IMR-90 (cell line): ENCODE measurements around the gene TJP1. TPM values are rescaled to one million over a fixed set of nuclear protein-coding genes. Genes with fewer than 3 reads are reported as not detected.

Source experiments
- ATAC-seq: fragments of 200-7000 bp; cut with Tn5 transposase; 2 replicates; pipeline ENCODE4 v1.9.1; 2020; ENCODE audit warnings: low read depth, mild to moderate bottlenecking, moderate library complexity
- BruUV-seq: library from RNA; stranded (reverse); fragments of 400-500 nt; replicated peaks from 2 replicates; lab custom pipeline; 2021; lab: Mats Ljungman, UMichigan
- CTCF ChIA-PET: fragments of 300-600 bp; formaldehyde crosslinking; extraction: SDS; loops from one replicate; lab custom pipeline; 2021; ENCODE audit warnings: antibody characterized with exemption; lab: Yijun Ruan, JAX
- POLR2A ChIA-PET: fragments of 300-600 bp; sonication (Branson Sonifier 250); formaldehyde crosslinking; loops from one replicate; lab custom pipeline; 2022; ENCODE audit warnings: antibody characterized with exemption; ENCODE audit not compliant: unreplicated experiment; lab: Charles Lee
- DNase-seq: peaks from one replicate; pipeline ENCODE4 v3.0.0; 2013
- H2AFZ ChIP-seq: replicated peaks from 2 replicates; pipeline ENCODE3; 2013; ENCODE audit warnings: low read length, mild to moderate bottlenecking; ENCODE audit not compliant: poor library complexity
- H2AK5ac ChIP-seq: 2 replicates; pipeline ENCODE4 v1.6.1; 2013; ENCODE audit warnings: low read depth, low read length, inconsistent platforms
- H2AK9ac ChIP-seq: replicated peaks from 2 replicates; pipeline ENCODE3; 2013; ENCODE audit warnings: mild to moderate bottlenecking, low read depth, low read length, moderate library complexity; ENCODE audit not compliant: poor library complexity
- H2BK120ac ChIP-seq: 2 replicates; pipeline ENCODE4 v1.6.1; 2013; ENCODE audit warnings: low read depth, low read length, inconsistent platforms
- H2BK15ac ChIP-seq: 3 replicates; pipeline ENCODE4 v1.6.1; 2013; ENCODE audit warnings: low read depth, low read length, inconsistent platforms
- H2BK20ac ChIP-seq: 2 replicates; pipeline ENCODE4 v1.6.1; 2013; ENCODE audit warnings: low read depth, mild to moderate bottlenecking, inconsistent platforms, low read length, moderate library complexity
- H2BK5ac ChIP-seq: 2 replicates; pipeline ENCODE4 v1.6.1; 2013; ENCODE audit warnings: mild to moderate bottlenecking, low read depth, low read length, inconsistent platforms; ENCODE audit not compliant: poor library complexity, severe bottlenecking
- H3K14ac ChIP-seq: replicated peaks from 2 replicates; pipeline ENCODE4 v1.6.1; 2013; ENCODE audit warnings: low read depth, low read length, inconsistent platforms
- H3K18ac ChIP-seq: 2 replicates; pipeline ENCODE4 v1.6.1; 2013; ENCODE audit warnings: low read depth, low read length, control low read depth
- H3K23ac ChIP-seq: 2 replicates; pipeline ENCODE4 v1.6.1; 2013; ENCODE audit warnings: low read depth, low read length, inconsistent platforms
- H3K27ac ChIP-seq: 2 replicates; pipeline ENCODE4 v1.5.1; 2013; ENCODE audit warnings: mild to moderate bottlenecking, control low read depth, low read length; ENCODE audit not compliant: insufficient read depth
- H3K27me3 ChIP-seq: 2 replicates; pipeline ENCODE4 v1.6.1; 2013; ENCODE audit warnings: low read length; ENCODE audit not compliant: control insufficient read depth, insufficient read depth
- H3K36me3 ChIP-seq: 2 replicates; pipeline ENCODE4 v1.6.1; 2013; ENCODE audit warnings: low read length, mixed read lengths; ENCODE audit not compliant: control insufficient read depth, insufficient read depth
- H3K4ac ChIP-seq: 2 replicates; pipeline ENCODE4 v1.6.1; 2013; ENCODE audit warnings: low read depth, low read length, inconsistent platforms
- H3K4me1 ChIP-seq: 2 replicates; pipeline ENCODE4 v1.6.1; 2013; ENCODE audit warnings: low read length, mixed read lengths; ENCODE audit not compliant: control insufficient read depth, insufficient read depth
- H3K4me2 ChIP-seq: 2 replicates; pipeline ENCODE4 v1.6.1; 2013; ENCODE audit warnings: low read depth, mild to moderate bottlenecking, control low read depth, low read length, moderate library complexity
- H3K4me3 ChIP-seq: 2 replicates; pipeline ENCODE4 v1.5.1; 2013; ENCODE audit warnings: low read depth, mild to moderate bottlenecking, control low read depth, low read length, moderate library complexity; ENCODE audit not compliant: insufficient read depth
- H3K56ac ChIP-seq: 2 replicates; pipeline ENCODE4 v1.6.1; 2013; ENCODE audit warnings: low read length, inconsistent platforms; ENCODE audit not compliant: insufficient read depth; ENCODE audit errors: extremely low read depth
- H3K79me1 ChIP-seq, 2 experiments: 2 replicates each; pipeline ENCODE4 v1.6.1; 2013; ENCODE audit warnings: low read length in 2 of 2, inconsistent platforms in 1 of 2, low read depth in 1 of 2
- H3K9ac ChIP-seq: 2 replicates; pipeline ENCODE4 v1.6.1; 2013; ENCODE audit warnings: low read depth, low read length, control low read depth
- H3K9me1 ChIP-seq: 2 replicates; pipeline ENCODE4 v1.6.1; 2013; ENCODE audit warnings: low read length, inconsistent platforms; ENCODE audit not compliant: insufficient read depth
- H3K9me3 ChIP-seq: 2 replicates; pipeline ENCODE4 v1.6.1; 2013; ENCODE audit warnings: low read length; ENCODE audit not compliant: control insufficient read depth, insufficient read depth
- H4K20me1 ChIP-seq: 2 replicates; pipeline ENCODE4 v1.6.1; 2013; ENCODE audit warnings: low read length, inconsistent platforms; ENCODE audit not compliant: insufficient read depth
- H4K5ac ChIP-seq: 2 replicates; pipeline ENCODE4 v1.6.1; 2013; ENCODE audit warnings: mild to moderate bottlenecking, low read depth, low read length, control low read depth
- H4K8ac ChIP-seq, 2 experiments: 2 replicates each; pipeline ENCODE4 v1.6.1; 2013; ENCODE audit warnings: low read depth in 2 of 2, low read length in 2 of 2, control low read depth in 1 of 2, inconsistent platforms in 1 of 2
- H4K91ac ChIP-seq: 2 replicates; pipeline ENCODE4 v1.6.1; 2013; ENCODE audit warnings: low read depth, low read length, inconsistent platforms; ENCODE audit not compliant: insufficient read depth
- CEBPB ChIP-seq: IDR thresholded peaks from 2 replicates; pipeline ENCODE4 v1.6.1; 2012; ENCODE audit warnings: low read depth, low read length, improper control_type of control experiment
- CHD1 ChIP-seq: IDR thresholded peaks from 2 replicates; pipeline ENCODE4 v1.6.1; 2012; ENCODE audit warnings: low read depth, low read length, improper control_type of control experiment
- CTCF ChIP-seq: conservative IDR thresholded peaks from 2 replicates; pipeline ENCODE4 v1.5.1; 2012; ENCODE audit warnings: mild to moderate bottlenecking, low read depth, low read length, improper control_type of control experiment
- FOS ChIP-seq: fragments of 150-350 bp; IDR thresholded peaks from 2 replicates; pipeline ENCODE4 v1.6.1; 2016; ENCODE audit warnings: low read depth, low read length
- MAFK ChIP-seq: IDR thresholded peaks from 2 replicates; pipeline ENCODE4 v1.6.1; 2012; ENCODE audit warnings: low read depth, low read length, improper control_type of control experiment
- MXI1 ChIP-seq: IDR thresholded peaks from 2 replicates; pipeline ENCODE4 v1.6.1; 2012; ENCODE audit warnings: low read depth, mild to moderate bottlenecking, low read length, moderate library complexity, borderline replicate concordance
- NFE2L2 ChIP-seq: fragments of 150-350 bp; IDR thresholded peaks from 2 replicates; pipeline ENCODE4 v1.6.1; 2016; ENCODE audit warnings: low read depth, mild to moderate bottlenecking, low read length
- RAD21 ChIP-seq: IDR thresholded peaks from 2 replicates; pipeline ENCODE4 v1.6.1; 2012; ENCODE audit warnings: low read length, improper control_type of control experiment
- RCOR1 ChIP-seq: IDR thresholded peaks from 2 replicates; pipeline ENCODE4 v1.6.1; 2012; ENCODE audit warnings: mild to moderate bottlenecking, low read length, improper control_type of control experiment; ENCODE audit not compliant: insufficient replicate concordance
- SMC3 ChIP-seq: fragments of 150-350 bp; IDR thresholded peaks from 2 replicates; pipeline ENCODE4 v1.6.1; 2016; ENCODE audit warnings: low read depth, mild to moderate bottlenecking, antibody characterized with exemption, low read length, moderate library complexity
- WGBS, 2 experiments: methylation state at CpG; one replicate each; pipeline versions ENCODE4 v1.1.5 to v1.1.7; 2013; ENCODE audit warnings: missing lambda C conversion rate in 2 of 2; ENCODE audit not compliant: insufficient read length in 1 of 2; ENCODE audit errors: extremely low coverage in 2 of 2; 5-methylcytosine and 5-hydroxymethylcytosine counted together
- dilution Hi-C: fragments of 300-500 bp; cut with HindIII; formaldehyde crosslinking; loops from one replicate; pipeline ENCODE4 v1.14.3; 2018; ENCODE audit warnings: low sequenced_read_pairs; ENCODE audit not compliant: unreplicated experiment
- in situ Hi-C: fragments of 300-500 bp; cut with MboI; formaldehyde crosslinking; loops from 3 replicates; pipeline ENCODE4 v1.14.3; 2019; ENCODE audit warnings: low sequenced_read_pairs, inconsistent platforms, mixed read lengths
- intact Hi-C: fragments of 100-400 bp; cut with micrococcal nuclease; formaldehyde crosslinking; loops from 2 replicates; pipeline ENCODE4 v1.10.0; 2022
- polyA plus RNA-seq, 3 experiments: library from polyadenylated mRNA; depleted of rRNA; stranded (reverse); fragments of >200 nt; gene quantifications; 2 replicates each; pipeline ENCODE4 v1.2.3, GENCODE V29; 2012; ENCODE audit warnings: low replicate concordance in 1 of 3
- total RNA-seq: library from RNA; depleted of rRNA; stranded (reverse); fragments of >200 nt; gene quantifications from 2 replicates; pipeline ENCODE4 v1.2.3, GENCODE V29; 2012

The TJP1 gene
- total and polyA plus RNA-seq, 2 of the 4 experiments (the other 2 are of a cell fraction) = 42.2 to 43.4 TPM

- H3K4me2 ChIP-seq = no peak overlapping the region
- no peak overlapping the region for H4K5ac ChIP-seq
- BruUV-seq = no TSS peak
- POLR2A ChIA-PET = no interaction called here
- DNase-seq (no peak), ATAC-seq (no peak)
- no peaks in the 10 kb centered on the region for H3K27me3 ChIP-seq
- no peak overlapping the region for H2BK15ac ChIP-seq
- peaks cover 35 to 56% of the 10 kb centered on the region in 2 experiments for H3K79me1 ChIP-seq
- no peak overlapping the region for H3K4me3 ChIP-seq
- no peak overlapping the region for H2BK120ac ChIP-seq
- TF ChIP-seq CEBPB = no peak
- no peak for TF ChIP-seq SMC3
- no peak for TF ChIP-seq FOS
- no peak for TF ChIP-seq MAFK
- TF ChIP-seq NFE2L2 = no peak
- no peak for TF ChIP-seq MXI1
- no peak for TF ChIP-seq CHD1
- no peak for TF ChIP-seq CTCF
- no peak for TF ChIP-seq RCOR1
- no peak for TF ChIP-seq RAD21
- no peak overlapping the region for H2AFZ ChIP-seq
- H3K4ac ChIP-seq = no peak overlapping the region
- H2BK5ac ChIP-seq = no peak overlapping the region
- peaks cover 27% of the 10 kb centered on the region for H4K20me1 ChIP-seq
- dilution Hi-C loops (no loop called here), intact Hi-C loops (no loop called here), in situ Hi-C loops (no loop called here)
- no peak overlapping the region for H2AK5ac ChIP-seq
- H2BK20ac ChIP-seq = no peak overlapping the region
- no peak overlapping the region for H3K56ac ChIP-seq
- no peak overlapping the region for H3K27ac ChIP-seq
- no peak overlapping the region for H3K23ac ChIP-seq
- peaks cover 2% of the 10 kb centered on the region for H3K36me3 ChIP-seq
- no peak overlapping the region for H3K18ac ChIP-seq
- no peak overlapping the region for H4K91ac ChIP-seq
- H3K9me3 ChIP-seq = no peaks in the 10 kb centered on the region
- H3K4me1 ChIP-seq = peaks cover 6% of the 10 kb centered on the region
- 100% methylated on average over 1 of the region's 6 CpGs; no CpG with 5 or more reads in 1 of the 2 experiments for WGBS, 2 experiments
- H3K9me1 ChIP-seq = peaks cover 5% of the 10 kb centered on the region
- H3K14ac ChIP-seq = no peak overlapping the region
- no peak overlapping the region for H3K9ac ChIP-seq
- no peak overlapping the region for H2AK9ac ChIP-seq
- CTCF ChIA-PET = no interaction called here
- H4K8ac ChIP-seq = no peak overlapping the region
These were observed 31.7 kb downstream of the TJP1 start for GRCh38 chr15:29790607-29791006.
